Loucy (cell line): ENCODE results near the gene SLAIN2.
A peak's percentile ranks its signal among the peaks of the same experiment; 100 is the strongest.
"Not testable (repeated sequence)": the region's sequence is repeated elsewhere in the genome, so short reads cannot be mapped to it uniquely, and the experiment has no call there.

ENCODE experiments used
- H2AFZ ChIP-seq: fragments of 200-600 bp; sonication (generic); 2 replicates; pipeline ENCODE4 v1.6.0; 2016; ENCODE audit warnings: antibody characterized with exemption, mild to moderate bottlenecking, low read length, moderate library complexity
- H3F3A ChIP-seq: fragments of 200-600 bp; 2 replicates; pipeline ENCODE4 v1.6.0; 2016; ENCODE audit warnings: antibody characterized with exemption, low read depth, mild to moderate bottlenecking
- H3K27me3 ChIP-seq: fragments of 200-600 bp; sonication (generic); 2 replicates; pipeline ENCODE4 v1.6.1; 2014; ENCODE audit warnings: low read length, mild to moderate bottlenecking; ENCODE audit not compliant: insufficient read depth, poor library complexity, severe bottlenecking
- H3K36me3 ChIP-seq: fragments of 200-600 bp; sonication (generic); 2 replicates; pipeline ENCODE4 v1.6.1; 2016; ENCODE audit warnings: low read length; ENCODE audit not compliant: insufficient read depth
- H3K4me1 ChIP-seq: fragments of 200-600 bp; sonication (generic); 2 replicates; pipeline ENCODE4 v1.5.1; 2014; ENCODE audit warnings: low read length, mild to moderate bottlenecking; ENCODE audit not compliant: insufficient read depth, poor library complexity, severe bottlenecking
- H3K4me2 ChIP-seq: fragments of 200-600 bp; sonication (generic); 2 replicates; pipeline ENCODE4 v1.6.0; 2014; ENCODE audit warnings: antibody characterized with exemption, low read length, low read depth, mild to moderate bottlenecking; ENCODE audit not compliant: poor library complexity, severe bottlenecking
- H3K4me3 ChIP-seq: fragments of 200-600 bp; sonication (generic); 2 replicates; pipeline ENCODE4 v1.5.1; 2014; ENCODE audit warnings: low read length, mild to moderate bottlenecking, mixed read lengths; ENCODE audit not compliant: poor library complexity, severe bottlenecking
- H3K79me2 ChIP-seq: fragments of 200-600 bp; sonication (generic); 2 replicates; pipeline ENCODE4 v1.6.1; 2014; ENCODE audit warnings: low read length; ENCODE audit not compliant: insufficient read depth
- H3K9ac ChIP-seq: fragments of 200-600 bp; sonication (generic); 2 replicates; pipeline ENCODE4 v1.6.0; 2014; ENCODE audit warnings: mild to moderate bottlenecking, low read depth, low read length, moderate library complexity; ENCODE audit not compliant: poor library complexity, severe bottlenecking
- H3K9me2 ChIP-seq: fragments of 200-600 bp; sonication (generic); replicated peaks from 2 replicates; pipeline ENCODE4 v1.6.1; 2016; ENCODE audit warnings: low read depth, low read length, mixed read lengths
- H3K9me3 ChIP-seq: fragments of 200-600 bp; sonication (generic); 2 replicates; pipeline ENCODE4 v1.6.1; 2014; ENCODE audit warnings: mild to moderate bottlenecking, antibody characterized with exemption, low read length, low read depth; ENCODE audit not compliant: insufficient read depth
- H4K20me1 ChIP-seq: fragments of 200-600 bp; sonication (generic); 2 replicates; pipeline ENCODE4 v1.6.0; 2014; ENCODE audit warnings: antibody characterized with exemption, low read length, mild to moderate bottlenecking; ENCODE audit not compliant: insufficient read depth, poor library complexity, severe bottlenecking
- EZH2phosphoT487 ChIP-seq: fragments of 200-600 bp; IDR thresholded peaks from 2 replicates; pipeline ENCODE4 v1.6.1; 2018; ENCODE audit warnings: antibody characterized with exemption, mild to moderate bottlenecking, moderate library complexity, borderline replicate concordance
- TF ChIP-seq, protein P1 (sequence below): fragments of 200-600 bp; sonication (generic); conservative IDR thresholded peaks from 2 replicates; pipeline ENCODE4 v1.5.1; 2014; ENCODE audit warnings: mild to moderate bottlenecking, antibody characterized with exemption, low read length

SLAIN2 gene

DNA sequence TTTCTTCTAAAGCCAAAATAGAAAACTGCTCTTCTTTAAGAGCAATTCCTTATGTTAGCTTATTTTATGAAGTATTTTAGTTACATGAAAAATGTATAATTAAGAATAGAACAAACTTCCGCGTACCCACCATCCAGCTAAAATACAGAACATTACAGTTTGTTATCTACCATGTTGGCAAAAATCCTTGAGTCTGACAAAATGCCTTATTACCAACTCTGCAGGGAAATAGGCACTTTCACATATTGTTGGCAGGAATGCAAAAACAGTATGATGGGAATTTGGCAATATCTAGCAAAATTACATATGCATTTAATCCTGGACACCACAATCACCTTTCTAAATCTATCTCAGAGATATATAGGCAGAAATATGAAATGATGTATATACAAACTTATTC, 32.4 kb upstream of the SLAIN2 start:
- H3K9ac ChIP-seq: no peak overlapping the region
- H3K4me3 ChIP-seq: no peak overlapping the region
- H3K9me3 ChIP-seq: no peaks in the 10 kb centered on the region
- H2AFZ ChIP-seq: no peak overlapping the region
- no peak overlapping the region for H3K4me2 ChIP-seq
- H3K27me3 ChIP-seq: no peaks in the 10 kb centered on the region
- H3K9me2 ChIP-seq: no peaks in the 10 kb centered on the region
- peaks cover 5% of the 10 kb centered on the region for H3K4me1 ChIP-seq
- no peaks in the 10 kb centered on the region for H3K36me3 ChIP-seq
- H3F3A ChIP-seq: no peaks in the 10 kb centered on the region
- TF ChIP-seq, protein P1, sequence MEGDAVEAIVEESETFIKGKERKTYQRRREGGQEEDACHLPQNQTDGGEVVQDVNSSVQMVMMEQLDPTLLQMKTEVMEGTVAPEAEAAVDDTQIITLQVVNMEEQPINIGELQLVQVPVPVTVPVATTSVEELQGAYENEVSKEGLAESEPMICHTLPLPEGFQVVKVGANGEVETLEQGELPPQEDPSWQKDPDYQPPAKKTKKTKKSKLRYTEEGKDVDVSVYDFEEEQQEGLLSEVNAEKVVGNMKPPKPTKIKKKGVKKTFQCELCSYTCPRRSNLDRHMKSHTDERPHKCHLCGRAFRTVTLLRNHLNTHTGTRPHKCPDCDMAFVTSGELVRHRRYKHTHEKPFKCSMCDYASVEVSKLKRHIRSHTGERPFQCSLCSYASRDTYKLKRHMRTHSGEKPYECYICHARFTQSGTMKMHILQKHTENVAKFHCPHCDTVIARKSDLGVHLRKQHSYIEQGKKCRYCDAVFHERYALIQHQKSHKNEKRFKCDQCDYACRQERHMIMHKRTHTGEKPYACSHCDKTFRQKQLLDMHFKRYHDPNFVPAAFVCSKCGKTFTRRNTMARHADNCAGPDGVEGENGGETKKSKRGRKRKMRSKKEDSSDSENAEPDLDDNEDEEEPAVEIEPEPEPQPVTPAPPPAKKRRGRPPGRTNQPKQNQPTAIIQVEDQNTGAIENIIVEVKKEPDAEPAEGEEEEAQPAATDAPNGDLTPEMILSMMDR: no peak
- TF ChIP-seq EZH2phosphoT487: no peak
- no peaks in the 10 kb centered on the region for H4K20me1 ChIP-seq
- H3K79me2 ChIP-seq: no peaks in the 10 kb centered on the region

GRCh38 chr4:48311896-48312295, 29.4 kb upstream of the SLAIN2 start:
- Histone ChIP-seq H3K9ac (no peak overlapping the region), H3K36me3 (no peaks in the 10 kb centered on the region), H3K27me3 (no peaks in the 10 kb centered on the region), H3K4me2 (no peak overlapping the region), H4K20me1 (no peaks in the 10 kb centered on the region), H3K9me3 (no peaks in the 10 kb centered on the region), H3K4me1 (peaks cover 5% of the 10 kb centered on the region), H2AFZ (no peak overlapping the region), H3K9me2 (no peaks in the 10 kb centered on the region), H3K4me3 (no peak overlapping the region), H3F3A (no peaks in the 10 kb centered on the region), H3K79me2 (no peaks in the 10 kb centered on the region)
- TF ChIP-seq, protein P1: no peak
- TF ChIP-seq EZH2phosphoT487: no peak

DNA sequence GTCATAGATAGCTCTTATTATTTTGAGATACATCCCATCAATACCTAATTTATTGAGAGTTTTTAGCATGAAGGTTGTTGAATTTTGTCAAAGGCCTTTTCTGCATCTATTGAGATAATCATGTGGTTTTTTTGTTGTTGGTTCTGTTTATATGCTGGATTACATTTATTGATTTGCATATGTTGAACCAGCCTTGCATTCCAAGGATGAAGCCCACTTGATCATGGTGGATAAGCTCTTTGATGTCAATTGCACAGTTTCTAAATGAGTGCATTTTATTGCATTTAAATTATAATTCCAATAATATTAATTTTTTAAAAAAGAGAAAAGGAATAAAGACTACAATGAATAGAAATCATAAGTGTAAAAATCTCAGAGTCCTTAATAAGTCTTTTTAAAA, 26.6 kb upstream of the SLAIN2 start:
- not testable (repeated sequence) for H3K36me3 ChIP-seq, H3F3A ChIP-seq, H2AFZ ChIP-seq, H3K4me1 ChIP-seq, H3K9ac ChIP-seq, H4K20me1 ChIP-seq, H3K4me2 ChIP-seq, H3K9me3 ChIP-seq, H3K4me3 ChIP-seq, H3K79me2 ChIP-seq, H3K27me3 ChIP-seq, H3K9me2 ChIP-seq

- Histone ChIP-seq H3K79me2 (no peaks in the 10 kb centered on the region), H3K4me2 (no peak overlapping the region), H2AFZ (no peak overlapping the region), H3K9ac (no peak overlapping the region), H3K4me1 (no peaks in the 10 kb centered on the region), H3K4me3 (no peak overlapping the region), H3K36me3 (no peaks in the 10 kb centered on the region), H3K9me2 (no peaks in the 10 kb centered on the region), H4K20me1 (no peaks in the 10 kb centered on the region), H3F3A (no peaks in the 10 kb centered on the region), H3K27me3 (no peaks in the 10 kb centered on the region), H3K9me3 (no peaks in the 10 kb centered on the region)
- TF ChIP-seq, protein P1: peak; percentile 81
- no peak for TF ChIP-seq EZH2phosphoT487
Observed at GRCh38 chr4:48315728-48316630, 25.4 kb upstream of the SLAIN2 start.
